Activated naive CD8-positive, alpha-beta T cell (primary cell): ENCODE data around the gene CHD6.

Experiments
- H3K27ac Mint-ChIP-seq: one replicate; pipeline ENCODE4 v1.8.0; 2021; ENCODE audit warnings: mixed read lengths
- H3K27me3 Mint-ChIP-seq: one replicate; pipeline ENCODE4 v1.8.0; 2021; ENCODE audit warnings: mixed read lengths
- H3K36me3 Mint-ChIP-seq: one replicate; pipeline ENCODE4 v1.8.0; 2021; ENCODE audit warnings: mixed read lengths
- H3K4me1 Mint-ChIP-seq: one replicate; pipeline ENCODE4 v1.8.0; 2021; ENCODE audit warnings: low read depth, mixed read lengths
- H3K4me3 Mint-ChIP-seq: one replicate; pipeline ENCODE4 v1.8.0; 2021; ENCODE audit warnings: mild to moderate bottlenecking, mixed read lengths
- H3K9me3 Mint-ChIP-seq: one replicate; pipeline ENCODE4 v1.8.0; 2021; ENCODE audit warnings: low read depth, mixed read lengths

The CHD6 gene

DNA sequence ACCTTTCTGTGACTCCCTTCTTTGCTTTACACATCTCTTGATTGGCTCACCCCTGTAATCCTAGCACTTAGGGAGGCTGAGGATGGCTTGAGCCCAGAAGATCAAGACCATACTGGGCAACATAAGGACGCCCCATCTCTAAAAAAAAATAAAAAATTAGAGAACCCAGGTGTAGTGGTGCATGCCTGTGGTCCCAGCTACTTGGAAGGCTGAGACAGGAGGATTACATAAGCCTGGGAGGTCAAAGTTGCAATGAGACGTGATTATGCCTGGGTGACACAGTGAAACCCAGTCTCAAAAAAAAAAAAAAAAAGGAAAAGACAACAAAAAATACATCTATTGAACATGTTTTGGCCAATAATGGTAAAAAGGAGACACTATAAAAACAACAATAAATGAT lies 37.8 kb downstream of the CHD6 start:
- no peaks in the 10 kb centered on the region for H3K27me3 Mint-ChIP-seq
- H3K36me3 Mint-ChIP-seq: peaks cover 17% of the 10 kb centered on the region
- H3K27ac Mint-ChIP-seq: no peak overlapping the region
- H3K4me3 Mint-ChIP-seq: no peak overlapping the region
- peaks cover 9% of the 10 kb centered on the region for H3K9me3 Mint-ChIP-seq
- H3K4me1 Mint-ChIP-seq: peaks cover 73% of the 10 kb centered on the region

DNA sequence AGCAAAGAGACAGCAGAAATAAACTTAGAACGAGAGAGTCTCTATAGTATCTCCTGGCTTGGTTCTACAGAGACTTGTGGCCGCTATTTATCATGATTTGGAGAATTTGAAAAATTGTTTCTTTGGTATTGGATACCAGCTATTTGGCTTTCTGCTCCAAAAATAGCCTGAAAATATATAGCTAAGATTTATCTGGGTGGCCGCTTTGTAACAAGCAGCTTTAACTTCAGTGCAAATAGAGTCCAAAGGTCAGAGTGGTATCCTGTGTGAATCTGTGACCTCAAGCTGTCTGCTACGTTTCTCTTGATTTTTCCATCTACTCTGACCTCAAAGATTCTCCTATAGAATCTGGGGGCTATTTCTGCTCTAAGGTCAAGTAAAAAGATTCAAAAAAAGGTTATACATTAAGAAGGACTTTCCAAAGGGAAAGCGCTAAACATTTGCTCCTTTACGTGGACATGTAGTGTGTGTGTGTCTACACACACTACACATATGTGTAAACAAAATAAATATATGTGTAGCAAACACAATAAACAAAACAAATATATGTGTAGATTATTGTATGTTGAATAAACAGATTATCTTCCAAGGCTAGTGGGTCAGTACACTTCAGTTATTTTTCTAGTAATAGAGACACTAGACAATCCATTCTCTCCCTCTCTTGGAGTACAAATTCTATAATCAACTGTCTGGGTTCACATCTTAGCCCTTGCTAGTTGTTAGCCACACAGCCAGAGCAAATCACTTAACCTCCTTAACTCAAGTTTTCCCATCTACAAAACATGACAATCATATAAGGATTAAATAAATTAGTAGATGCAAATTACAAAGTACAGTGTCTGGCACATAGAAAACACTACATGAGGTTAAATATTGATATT lies 40.8 kb downstream of the CHD6 start:
- no peak overlapping the region for H3K4me3 Mint-ChIP-seq
- no peaks in the 10 kb centered on the region for H3K27me3 Mint-ChIP-seq
- peaks cover 11% of the 10 kb centered on the region for H3K36me3 Mint-ChIP-seq
- no peak overlapping the region for H3K27ac Mint-ChIP-seq
- H3K9me3 Mint-ChIP-seq: peaks cover 4% of the 10 kb centered on the region
- H3K4me1 Mint-ChIP-seq: peaks cover 80% of the 10 kb centered on the region

DNA sequence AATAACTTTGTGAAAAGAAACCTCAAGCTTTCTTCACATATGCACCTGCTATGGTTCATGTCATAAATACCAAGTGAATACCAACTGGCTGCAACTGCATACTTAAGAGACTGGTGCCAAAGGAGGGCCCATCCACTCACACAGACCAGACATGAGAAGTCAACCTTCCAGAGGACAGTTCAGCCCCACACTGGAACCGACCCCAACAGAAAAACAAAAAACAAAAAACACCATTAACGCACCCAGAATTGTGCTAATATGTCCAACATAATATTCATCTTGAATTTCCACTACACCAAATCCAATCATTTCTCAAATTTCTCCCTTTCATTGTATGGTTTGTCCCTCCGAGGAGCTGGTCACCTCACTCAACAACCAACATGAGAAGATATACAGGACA lies 42.8 kb downstream of the CHD6 start:
- Mint-ChIP-seq H3K9me3 (peaks cover 4% of the 10 kb centered on the region), H3K27me3 (no peaks in the 10 kb centered on the region), H3K36me3 (peaks cover 8% of the 10 kb centered on the region), H3K4me3 (peak overlapping the region; percentile 38), H3K4me1 (peaks cover 79% of the 10 kb centered on the region), H3K27ac (no peak overlapping the region)

DNA sequence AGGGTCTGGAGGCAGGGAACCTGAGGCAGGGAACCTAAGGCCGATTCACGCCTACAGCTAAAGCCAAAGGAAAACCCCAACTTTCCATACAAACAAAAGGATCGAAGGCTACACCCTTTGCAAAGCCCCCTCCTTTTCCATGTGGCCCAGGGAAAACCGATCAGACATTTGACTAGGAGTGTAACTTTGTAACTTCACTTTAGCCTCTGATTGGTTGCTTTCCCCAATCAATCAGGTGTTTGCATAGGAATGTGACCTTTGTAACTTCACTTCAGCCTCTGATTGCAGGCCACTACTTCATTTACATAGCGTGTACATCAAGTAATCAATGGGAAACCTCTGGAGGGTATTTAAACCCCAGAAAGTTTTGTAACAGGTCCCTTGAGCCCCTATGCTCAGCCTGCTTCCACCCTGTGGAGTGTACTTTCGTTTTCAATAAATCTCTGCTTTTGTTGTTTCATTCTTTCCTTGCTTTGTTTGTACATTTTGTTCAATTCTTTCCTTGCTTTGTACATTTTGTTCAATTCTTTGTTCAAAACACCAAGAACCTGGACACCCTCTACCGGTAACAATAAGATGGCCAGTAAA lies 43.3 kb downstream of the CHD6 start:
- H3K27me3 Mint-ChIP-seq: no peaks in the 10 kb centered on the region
- peaks cover 4% of the 10 kb centered on the region for H3K9me3 Mint-ChIP-seq
- no peak overlapping the region for H3K27ac Mint-ChIP-seq
- peaks cover 78% of the 10 kb centered on the region for H3K4me1 Mint-ChIP-seq
- no peak overlapping the region for H3K4me3 Mint-ChIP-seq
- peaks cover 8% of the 10 kb centered on the region for H3K36me3 Mint-ChIP-seq

DNA sequence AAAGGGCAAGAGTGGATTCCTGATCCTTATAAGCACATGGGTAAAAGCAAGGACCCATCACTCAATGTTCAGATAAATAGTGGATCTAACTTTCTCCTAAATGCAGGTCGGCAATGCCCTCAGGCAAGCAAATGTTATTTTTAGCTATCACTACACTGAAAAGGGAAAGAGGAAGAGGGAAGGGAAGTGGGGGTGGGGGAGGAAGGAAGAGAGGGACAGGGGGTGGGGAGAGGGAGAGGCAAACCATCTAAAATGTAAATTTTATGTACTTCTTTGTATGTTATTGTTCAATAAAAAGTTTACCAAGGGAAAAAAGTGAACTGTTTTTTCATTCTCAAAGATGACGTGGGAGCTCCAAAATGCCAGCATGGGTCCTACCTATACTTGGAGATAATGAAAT lies 44.2 kb downstream of the CHD6 start:
- H3K36me3 Mint-ChIP-seq: peaks cover 8% of the 10 kb centered on the region
- peak overlapping the region; percentile 28 for H3K4me3 Mint-ChIP-seq
- H3K9me3 Mint-ChIP-seq: peaks cover 4% of the 10 kb centered on the region
- H3K27ac Mint-ChIP-seq: no peak overlapping the region
- peaks cover 77% of the 10 kb centered on the region for H3K4me1 Mint-ChIP-seq
- no peaks in the 10 kb centered on the region for H3K27me3 Mint-ChIP-seq

DNA sequence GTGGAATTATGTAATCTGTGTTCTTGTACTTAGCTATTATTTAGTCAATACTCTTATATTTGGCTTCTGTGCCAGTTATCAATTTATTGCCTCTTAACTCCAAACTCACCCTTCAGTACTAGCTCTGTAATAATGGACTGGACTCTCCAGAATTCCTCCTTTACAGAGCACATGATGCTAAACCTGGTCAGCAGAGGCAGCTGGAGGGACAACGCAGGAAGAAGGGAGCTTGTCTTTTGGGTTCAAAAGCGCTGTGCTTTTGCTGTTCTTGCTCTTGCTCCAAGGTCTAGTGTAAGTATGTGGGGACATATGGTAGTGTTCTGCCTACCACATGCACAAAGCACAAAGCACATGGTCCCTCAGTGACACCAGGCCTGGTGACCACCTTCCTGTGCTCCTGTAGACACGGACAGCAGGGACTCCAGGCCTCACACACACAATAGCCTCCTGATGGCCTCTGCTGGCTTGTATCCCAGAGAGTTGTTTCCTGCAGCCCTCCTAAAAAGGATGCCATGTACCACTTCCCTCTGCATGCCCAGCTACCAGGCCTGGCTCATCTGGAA lies 46.1 kb downstream of the CHD6 start:
- H3K27me3 Mint-ChIP-seq: no peaks in the 10 kb centered on the region
- peaks cover 76% of the 10 kb centered on the region for H3K4me1 Mint-ChIP-seq
- H3K27ac Mint-ChIP-seq: no peak overlapping the region
- H3K36me3 Mint-ChIP-seq: peaks cover 8% of the 10 kb centered on the region
- H3K4me3 Mint-ChIP-seq: no peak overlapping the region
- peaks cover 4% of the 10 kb centered on the region for H3K9me3 Mint-ChIP-seq

DNA sequence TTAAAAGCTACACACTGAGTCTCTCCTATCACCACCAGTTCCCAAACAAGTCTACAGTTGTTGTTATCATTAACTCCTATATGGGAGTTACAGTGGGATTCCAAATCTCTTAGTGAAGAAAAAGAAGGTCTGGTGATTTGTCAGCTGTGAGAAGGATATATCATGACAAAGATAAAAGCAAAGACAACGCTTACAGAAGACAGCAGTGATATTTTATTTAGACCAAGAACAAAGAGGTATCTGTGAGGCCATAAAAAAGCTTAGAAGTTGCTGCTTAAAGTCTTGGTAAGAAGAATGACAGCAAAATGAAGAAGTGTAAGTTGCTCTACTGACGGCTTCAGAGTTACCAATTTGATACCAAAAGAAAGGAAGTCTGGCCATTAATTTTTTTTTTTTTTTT lies 47.2 kb downstream of the CHD6 start:
- H3K36me3 Mint-ChIP-seq: peaks cover 5% of the 10 kb centered on the region
- H3K27me3 Mint-ChIP-seq: no peaks in the 10 kb centered on the region
- H3K9me3 Mint-ChIP-seq: peaks cover 4% of the 10 kb centered on the region
- H3K4me1 Mint-ChIP-seq: peaks cover 75% of the 10 kb centered on the region
- no peak overlapping the region for H3K4me3 Mint-ChIP-seq
- H3K27ac Mint-ChIP-seq: no peak overlapping the region

DNA sequence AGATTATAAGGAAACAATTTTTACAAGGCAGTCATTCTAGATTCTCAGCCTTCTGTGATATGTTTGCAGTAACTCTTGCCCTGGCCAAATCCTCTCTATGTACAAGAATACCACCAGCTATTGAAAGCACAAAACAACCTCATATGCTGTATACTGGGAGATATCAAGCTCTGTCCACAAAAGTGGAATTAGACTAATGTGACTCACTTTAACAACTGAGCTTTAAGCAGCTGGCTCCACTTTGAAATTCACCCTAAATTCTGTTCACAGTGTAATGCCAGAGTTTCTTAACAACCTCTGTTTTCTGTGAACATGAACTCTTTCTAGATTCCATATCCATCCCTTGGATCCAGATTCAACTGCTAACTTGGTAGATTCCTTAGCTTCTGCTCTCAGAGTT lies 47.6 kb downstream of the CHD6 start:
- Mint-ChIP-seq H3K27ac (no peak overlapping the region), H3K4me1 (peaks cover 77% of the 10 kb centered on the region), H3K4me3 (no peak overlapping the region), H3K27me3 (no peaks in the 10 kb centered on the region), H3K36me3 (peaks cover 6% of the 10 kb centered on the region), H3K9me3 (peaks cover 2% of the 10 kb centered on the region)

DNA sequence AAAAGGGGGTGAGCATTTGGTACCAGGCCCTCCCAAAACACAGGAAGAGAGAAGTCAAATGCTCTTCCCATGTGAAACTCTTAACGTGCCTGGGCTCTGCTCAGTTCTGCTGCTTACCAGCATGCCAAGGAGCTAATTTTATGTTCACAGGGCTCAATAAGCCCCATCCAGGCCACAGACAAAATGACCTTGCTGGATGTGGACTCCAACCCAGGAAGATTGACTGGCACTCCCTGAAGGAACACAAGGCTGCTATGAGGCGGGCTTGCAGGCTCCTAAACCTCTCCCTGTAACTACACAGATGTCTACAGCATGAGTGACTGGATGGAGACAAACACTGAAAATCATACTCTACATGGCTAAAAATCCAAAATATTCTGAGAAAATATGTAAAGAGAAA lies 50.6 kb downstream of the CHD6 start:
- Mint-ChIP-seq H3K9me3 (no peaks in the 10 kb centered on the region), H3K27ac (no peak overlapping the region), H3K27me3 (no peaks in the 10 kb centered on the region), H3K36me3 (peaks cover 6% of the 10 kb centered on the region), H3K4me1 (peaks cover 75% of the 10 kb centered on the region), H3K4me3 (no peak overlapping the region)

DNA sequence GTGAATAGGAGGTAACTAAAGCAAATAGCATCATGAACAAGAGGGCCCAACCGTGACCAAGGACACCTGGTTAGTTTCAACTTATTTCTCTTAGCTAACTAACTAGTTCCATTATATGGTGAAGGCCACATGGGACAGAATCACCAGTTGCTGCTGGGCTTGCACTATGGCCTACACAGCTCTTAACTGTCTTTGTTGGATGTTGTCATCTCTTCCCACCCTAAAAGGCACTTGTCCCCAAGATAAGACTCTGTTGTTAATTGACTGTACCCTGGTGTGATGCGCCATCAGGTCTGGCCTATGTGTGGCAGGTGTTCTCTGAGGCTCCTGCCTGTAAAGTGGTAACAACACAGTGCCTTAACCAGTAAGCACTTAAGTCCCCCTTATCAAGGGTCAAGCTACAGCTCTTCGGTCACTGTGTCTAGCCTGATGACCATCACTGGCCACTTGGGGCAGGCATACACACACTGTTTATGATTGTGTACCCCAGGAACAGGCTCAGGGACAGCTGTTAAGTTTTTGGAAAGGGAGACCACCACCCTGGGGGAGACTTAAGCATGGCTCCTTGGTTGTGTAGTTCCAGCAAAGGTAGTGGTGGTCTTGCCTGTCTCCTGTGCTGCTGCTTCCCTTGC lies 51.2 kb downstream of the CHD6 start:
- Mint-ChIP-seq H3K4me1 (peaks cover 76% of the 10 kb centered on the region), H3K27ac (no peak overlapping the region), H3K27me3 (no peaks in the 10 kb centered on the region), H3K4me3 (no peak overlapping the region), H3K36me3 (peaks cover 7% of the 10 kb centered on the region), H3K9me3 (no peaks in the 10 kb centered on the region)

DNA sequence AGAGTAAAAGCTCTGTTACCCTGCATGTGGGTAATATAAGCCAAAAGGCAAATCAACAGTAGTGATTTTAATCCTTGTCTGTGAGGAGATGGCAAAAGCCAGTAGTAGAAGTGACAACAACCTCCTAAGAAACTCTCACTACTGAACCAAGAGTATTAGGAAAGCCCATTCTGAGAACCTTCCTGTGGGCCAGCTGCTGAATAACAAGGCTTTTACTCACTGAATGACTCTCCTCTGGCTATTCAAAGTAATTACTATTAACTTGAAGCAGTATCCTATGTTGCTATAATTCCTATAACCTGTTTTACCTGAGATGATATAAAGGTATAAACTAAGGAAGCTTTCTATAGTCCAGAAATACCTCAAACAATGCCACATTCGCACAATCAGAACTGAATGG lies 55.1 kb downstream of the CHD6 start:
- Mint-ChIP-seq H3K4me1 (peaks cover 80% of the 10 kb centered on the region), H3K27me3 (no peaks in the 10 kb centered on the region), H3K36me3 (peaks cover 23% of the 10 kb centered on the region), H3K4me3 (no peak overlapping the region), H3K27ac (no peak overlapping the region), H3K9me3 (peaks cover 2% of the 10 kb centered on the region)

DNA sequence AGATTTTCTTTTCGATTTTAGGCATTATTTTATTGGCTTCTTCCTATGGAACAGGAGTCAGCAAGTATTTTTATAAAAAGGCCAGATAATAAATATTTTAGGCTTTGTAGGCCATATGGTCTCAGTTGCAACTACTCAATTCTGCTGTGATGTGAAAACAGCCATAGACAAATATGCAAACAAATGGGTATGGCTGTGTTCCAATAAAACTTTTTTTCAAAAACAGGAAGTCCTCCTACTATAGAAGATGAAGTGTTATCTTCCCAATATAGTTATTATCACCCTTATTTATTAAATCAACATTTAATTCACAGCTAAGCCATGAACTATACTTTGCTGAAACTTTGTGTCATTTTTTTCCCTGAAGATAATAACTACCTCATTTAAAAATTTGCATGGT lies 57.2 kb downstream of the CHD6 start:
- peaks cover 65% of the 10 kb centered on the region for H3K4me1 Mint-ChIP-seq
- H3K27me3 Mint-ChIP-seq: no peaks in the 10 kb centered on the region
- peaks cover 7% of the 10 kb centered on the region for H3K9me3 Mint-ChIP-seq
- peak overlapping the region; percentile 58 for H3K27ac Mint-ChIP-seq
- no peak overlapping the region for H3K4me3 Mint-ChIP-seq
- H3K36me3 Mint-ChIP-seq: peaks cover 32% of the 10 kb centered on the region

DNA sequence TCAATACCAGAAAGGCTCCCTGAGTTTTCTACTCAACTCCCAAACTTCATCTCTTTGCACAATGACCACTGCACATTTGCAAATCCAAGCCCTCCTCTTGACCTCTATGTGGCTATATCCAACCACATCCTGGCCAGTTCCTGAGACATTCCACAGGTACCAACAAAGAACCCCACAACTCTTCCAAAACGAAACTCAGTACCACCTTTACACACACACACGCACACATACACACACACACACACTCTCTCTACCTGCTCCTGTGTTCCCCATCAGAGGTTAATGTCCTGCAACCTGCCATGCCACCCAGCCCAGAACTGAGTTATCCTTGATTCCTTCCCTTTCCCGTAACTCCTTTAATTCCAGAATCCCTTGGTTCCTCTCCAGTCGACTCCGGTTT lies 58.5 kb downstream of the CHD6 start:
- H3K4me3 Mint-ChIP-seq: no peak overlapping the region
- H3K9me3 Mint-ChIP-seq: peaks cover 7% of the 10 kb centered on the region
- no peak overlapping the region for H3K27ac Mint-ChIP-seq
- peaks cover 29% of the 10 kb centered on the region for H3K36me3 Mint-ChIP-seq
- no peaks in the 10 kb centered on the region for H3K27me3 Mint-ChIP-seq
- peaks cover 58% of the 10 kb centered on the region for H3K4me1 Mint-ChIP-seq

DNA sequence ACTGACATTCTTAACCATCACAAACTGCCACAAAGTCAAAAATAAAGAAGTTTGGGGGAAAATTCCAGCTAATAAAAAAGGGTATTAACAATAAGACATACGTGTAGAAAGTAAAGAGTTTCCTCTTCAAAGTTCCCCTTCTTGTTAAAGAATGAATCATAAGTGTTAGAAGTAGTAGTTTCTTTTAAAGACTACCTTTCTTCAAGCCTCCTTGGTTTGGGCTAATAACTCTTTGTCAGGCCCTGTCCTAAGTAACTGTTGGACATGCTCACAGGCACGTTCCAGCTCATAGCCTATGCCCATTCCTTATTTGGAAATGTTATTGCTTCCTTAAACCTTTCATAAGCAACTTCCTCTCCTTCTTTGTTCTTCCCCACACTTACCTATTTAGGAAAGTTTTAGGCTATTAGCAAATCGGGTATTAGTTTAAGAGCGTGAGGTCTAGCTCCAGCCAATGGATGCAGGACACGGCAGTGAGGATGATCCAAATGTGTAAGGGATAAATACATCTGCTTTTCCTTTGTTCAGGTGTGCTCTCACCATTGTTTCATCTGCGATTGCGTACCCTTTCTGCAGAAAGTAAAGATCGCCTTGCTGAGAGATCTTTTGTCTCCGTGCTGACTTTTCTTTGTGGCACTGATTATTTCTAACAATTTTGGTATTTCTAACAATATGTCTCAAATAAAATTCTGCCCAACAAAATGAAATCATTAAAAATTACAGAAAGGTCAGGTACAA lies 64.9 kb downstream of the CHD6 start:
- peaks cover 27% of the 10 kb centered on the region for H3K4me1 Mint-ChIP-seq
- H3K9me3 Mint-ChIP-seq: peaks cover 7% of the 10 kb centered on the region
- peaks cover 33% of the 10 kb centered on the region for H3K36me3 Mint-ChIP-seq
- H3K27ac Mint-ChIP-seq: no peak overlapping the region
- no peak overlapping the region for H3K4me3 Mint-ChIP-seq
- H3K27me3 Mint-ChIP-seq: no peaks in the 10 kb centered on the region
